Panc1 (cell line): ENCODE results near the gene UROC1. TPM values are rescaled to one million over a fixed set of nuclear protein-coding genes. Genes with fewer than 3 reads are reported as not detected.

Experiments used
- ATAC-seq: fragments of 200-7000 bp; cut with Tn5 transposase; 2 replicates; pipeline ENCODE4 v1.9.1; 2020; ENCODE audit warnings: mild to moderate bottlenecking, moderate library complexity
- BruUV-seq: library from RNA; stranded (reverse); fragments of 400-500 nt; replicated peaks from 2 replicates; lab custom pipeline; 2021; lab: Mats Ljungman, UMichigan
- CTCF ChIA-PET: fragments of 300-600 bp; sonication (Branson Sonifier 250); formaldehyde crosslinking; loops from one replicate; lab custom pipeline; 2022; ENCODE audit warnings: antibody characterized with exemption; lab: Charles Lee
- POLR2A ChIA-PET: fragments of 300-600 bp; sonication (Branson Sonifier 250); formaldehyde crosslinking; loops from one replicate; lab custom pipeline; 2022; ENCODE audit warnings: antibody characterized with exemption; lab: Charles Lee
- DNase-seq: peaks from one replicate; pipeline ENCODE4 v3.0.0-alpha.2; 2010; ENCODE audit warnings: low read depth, low spot score
- H3K27ac ChIP-seq: 2 replicates; pipeline ENCODE4 v1.5.1; 2011; ENCODE audit warnings: mild to moderate bottlenecking, low read length, inconsistent platforms
- H3K27me3 ChIP-seq: fragments of 200-500 bp; sonication (Bioruptor generic); 2 replicates; pipeline ENCODE4 v1.6.0; 2014; ENCODE audit warnings: low read length, inconsistent platforms; ENCODE audit not compliant: control insufficient read depth, insufficient read depth
- H3K36me3 ChIP-seq: fragments of 200-500 bp; sonication (Bioruptor generic); 2 replicates; pipeline ENCODE4 v1.5.1; 2014; ENCODE audit warnings: inconsistent platforms, mild to moderate bottlenecking, low read length, moderate library complexity; ENCODE audit not compliant: control insufficient read depth, insufficient read depth
- H3K4me1 ChIP-seq: 2 replicates; pipeline ENCODE4 v1.5.1; 2011; ENCODE audit warnings: inconsistent platforms, mild to moderate bottlenecking, low read length, moderate library complexity; ENCODE audit not compliant: control insufficient read depth, insufficient read depth
- H3K4me3 ChIP-seq, 2 experiments: 2 replicates each; pipeline ENCODE4 v1.5.1; 2011 to 2012; ENCODE audit warnings: low read depth in 2 of 2, low read length in 2 of 2, mild to moderate bottlenecking in 2 of 2, inconsistent platforms in 1 of 2, moderate library complexity in 1 of 2
- H3K9me3 ChIP-seq: fragments of 200-500 bp; sonication (Bioruptor generic); 2 replicates; pipeline ENCODE4 v1.5.1; 2014; ENCODE audit warnings: low read depth, mild to moderate bottlenecking, inconsistent platforms, low read length, moderate library complexity; ENCODE audit not compliant: control insufficient read depth, insufficient read depth
- POLR2AphosphoS5 ChIP-seq: IDR thresholded peaks from 2 replicates; pipeline ENCODE4 v1.6.1; 2012; ENCODE audit warnings: mild to moderate bottlenecking, low read depth, low read length, moderate library complexity
- SIN3A ChIP-seq: IDR thresholded peaks from 2 replicates; pipeline ENCODE4 v1.6.1; 2012; ENCODE audit warnings: low read depth, mild to moderate bottlenecking, low read length, moderate library complexity, borderline replicate concordance; ENCODE audit not compliant: insufficient read depth
- TCF7L2 ChIP-seq: IDR thresholded peaks from 2 replicates; pipeline ENCODE4 v1.6.1; 2011; ENCODE audit warnings: mild to moderate bottlenecking, low read depth, low read length, inconsistent platforms
- in situ Hi-C: cut with HindIII; loops from 2 replicates; pipeline ENCODE4 v1.10.0; 2016; ENCODE audit warnings: low sequenced_read_pairs, low pct_unique_long_range_greater_than_20kb
- intact Hi-C: fragments of 100-400 bp; cut with micrococcal nuclease; formaldehyde crosslinking; loops from one replicate; pipeline ENCODE4 v1.10.0; 2022; ENCODE audit not compliant: unreplicated experiment
- total RNA-seq: library from RNA; stranded (reverse); gene quantifications from one replicate; pipeline ENCODE4 v1.2.1, GENCODE V29; 2021; ENCODE audit not compliant: unreplicated experiment
- TF ChIP-seq, protein P1 (sequence below): fragments of 450-650 bp; IDR thresholded peaks from 2 replicates; pipeline ENCODE4 v1.5.1; 2017; ENCODE audit warnings: mild to moderate bottlenecking
- TF ChIP-seq, protein P2 (sequence below), 2 experiments: IDR thresholded peaks; 2 replicates each; pipeline ENCODE4 v1.6.1; 2011 to 2012; ENCODE audit warnings: low read depth in 2 of 2, control low read depth in 1 of 2, low read length in 1 of 2, mild to moderate bottlenecking in 1 of 2, moderate library complexity in 1 of 2; ENCODE audit not compliant: insufficient read depth in 1 of 2

Gene UROC1
- total RNA-seq, 1 experiment from 2014 or later = not detected

DNA sequence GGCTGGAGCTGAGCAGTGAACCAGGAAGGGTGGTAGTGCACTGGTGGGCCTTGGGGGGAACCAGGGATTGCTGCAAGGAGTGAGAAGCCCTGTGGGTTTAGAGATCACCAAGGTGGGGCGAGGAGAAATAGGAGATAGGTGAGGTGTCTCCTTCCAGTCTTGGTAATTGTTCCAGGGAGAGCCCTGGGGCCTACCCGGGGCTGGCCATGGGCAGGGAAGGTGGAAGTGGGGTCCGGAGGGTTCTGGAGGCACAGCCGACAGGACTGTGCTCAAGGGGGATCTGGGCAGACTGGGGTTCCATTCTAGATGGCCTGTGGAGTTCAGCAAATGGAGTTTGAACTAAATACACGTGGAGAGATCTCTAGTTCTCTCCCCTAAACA lies 10.8 kb upstream of the UROC1 start:
- POLR2A ChIA-PET = no interaction called here
- peaks cover 19% of the 10 kb centered on the region for H3K27me3 ChIP-seq
- H3K4me1 ChIP-seq = peaks cover 4% of the 10 kb centered on the region; the same call in 1 of the 2 replicates
- no peak overlapping the region for H3K27ac ChIP-seq
- H3K36me3 ChIP-seq = no peaks in the 10 kb centered on the region
- BruUV-seq = no TSS peak
- DNase-seq (no peak), ATAC-seq (no peak)
- in situ Hi-C loops (no loop called here), intact Hi-C loops (loop anchor here (10.0 kb wide), 1 partner anchor 136 kb away; no protein-coding TSS in a partner anchor)
- CTCF ChIA-PET = no interaction called here
- TF ChIP-seq TCF7L2 (no peak), SIN3A (no peak), POLR2AphosphoS5 (no peak)
- TF ChIP-seq, protein P1, sequence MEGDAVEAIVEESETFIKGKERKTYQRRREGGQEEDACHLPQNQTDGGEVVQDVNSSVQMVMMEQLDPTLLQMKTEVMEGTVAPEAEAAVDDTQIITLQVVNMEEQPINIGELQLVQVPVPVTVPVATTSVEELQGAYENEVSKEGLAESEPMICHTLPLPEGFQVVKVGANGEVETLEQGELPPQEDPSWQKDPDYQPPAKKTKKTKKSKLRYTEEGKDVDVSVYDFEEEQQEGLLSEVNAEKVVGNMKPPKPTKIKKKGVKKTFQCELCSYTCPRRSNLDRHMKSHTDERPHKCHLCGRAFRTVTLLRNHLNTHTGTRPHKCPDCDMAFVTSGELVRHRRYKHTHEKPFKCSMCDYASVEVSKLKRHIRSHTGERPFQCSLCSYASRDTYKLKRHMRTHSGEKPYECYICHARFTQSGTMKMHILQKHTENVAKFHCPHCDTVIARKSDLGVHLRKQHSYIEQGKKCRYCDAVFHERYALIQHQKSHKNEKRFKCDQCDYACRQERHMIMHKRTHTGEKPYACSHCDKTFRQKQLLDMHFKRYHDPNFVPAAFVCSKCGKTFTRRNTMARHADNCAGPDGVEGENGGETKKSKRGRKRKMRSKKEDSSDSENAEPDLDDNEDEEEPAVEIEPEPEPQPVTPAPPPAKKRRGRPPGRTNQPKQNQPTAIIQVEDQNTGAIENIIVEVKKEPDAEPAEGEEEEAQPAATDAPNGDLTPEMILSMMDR = no peak
- TF ChIP-seq, protein P2, sequence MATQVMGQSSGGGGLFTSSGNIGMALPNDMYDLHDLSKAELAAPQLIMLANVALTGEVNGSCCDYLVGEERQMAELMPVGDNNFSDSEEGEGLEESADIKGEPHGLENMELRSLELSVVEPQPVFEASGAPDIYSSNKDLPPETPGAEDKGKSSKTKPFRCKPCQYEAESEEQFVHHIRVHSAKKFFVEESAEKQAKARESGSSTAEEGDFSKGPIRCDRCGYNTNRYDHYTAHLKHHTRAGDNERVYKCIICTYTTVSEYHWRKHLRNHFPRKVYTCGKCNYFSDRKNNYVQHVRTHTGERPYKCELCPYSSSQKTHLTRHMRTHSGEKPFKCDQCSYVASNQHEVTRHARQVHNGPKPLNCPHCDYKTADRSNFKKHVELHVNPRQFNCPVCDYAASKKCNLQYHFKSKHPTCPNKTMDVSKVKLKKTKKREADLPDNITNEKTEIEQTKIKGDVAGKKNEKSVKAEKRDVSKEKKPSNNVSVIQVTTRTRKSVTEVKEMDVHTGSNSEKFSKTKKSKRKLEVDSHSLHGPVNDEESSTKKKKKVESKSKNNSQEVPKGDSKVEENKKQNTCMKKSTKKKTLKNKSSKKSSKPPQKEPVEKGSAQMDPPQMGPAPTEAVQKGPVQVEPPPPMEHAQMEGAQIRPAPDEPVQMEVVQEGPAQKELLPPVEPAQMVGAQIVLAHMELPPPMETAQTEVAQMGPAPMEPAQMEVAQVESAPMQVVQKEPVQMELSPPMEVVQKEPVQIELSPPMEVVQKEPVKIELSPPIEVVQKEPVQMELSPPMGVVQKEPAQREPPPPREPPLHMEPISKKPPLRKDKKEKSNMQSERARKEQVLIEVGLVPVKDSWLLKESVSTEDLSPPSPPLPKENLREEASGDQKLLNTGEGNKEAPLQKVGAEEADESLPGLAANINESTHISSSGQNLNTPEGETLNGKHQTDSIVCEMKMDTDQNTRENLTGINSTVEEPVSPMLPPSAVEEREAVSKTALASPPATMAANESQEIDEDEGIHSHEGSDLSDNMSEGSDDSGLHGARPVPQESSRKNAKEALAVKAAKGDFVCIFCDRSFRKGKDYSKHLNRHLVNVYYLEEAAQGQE (IDR thresholded peaks at IDR 0.05; ENCODE audit: insufficient read depth in 1 of 2, low read depth in 2 of 2, low read length in 1 of 2) = no peak
- H3K4me3 ChIP-seq = no peak overlapping the region
- H3K9me3 ChIP-seq = no peaks in the 10 kb centered on the region

DNA sequence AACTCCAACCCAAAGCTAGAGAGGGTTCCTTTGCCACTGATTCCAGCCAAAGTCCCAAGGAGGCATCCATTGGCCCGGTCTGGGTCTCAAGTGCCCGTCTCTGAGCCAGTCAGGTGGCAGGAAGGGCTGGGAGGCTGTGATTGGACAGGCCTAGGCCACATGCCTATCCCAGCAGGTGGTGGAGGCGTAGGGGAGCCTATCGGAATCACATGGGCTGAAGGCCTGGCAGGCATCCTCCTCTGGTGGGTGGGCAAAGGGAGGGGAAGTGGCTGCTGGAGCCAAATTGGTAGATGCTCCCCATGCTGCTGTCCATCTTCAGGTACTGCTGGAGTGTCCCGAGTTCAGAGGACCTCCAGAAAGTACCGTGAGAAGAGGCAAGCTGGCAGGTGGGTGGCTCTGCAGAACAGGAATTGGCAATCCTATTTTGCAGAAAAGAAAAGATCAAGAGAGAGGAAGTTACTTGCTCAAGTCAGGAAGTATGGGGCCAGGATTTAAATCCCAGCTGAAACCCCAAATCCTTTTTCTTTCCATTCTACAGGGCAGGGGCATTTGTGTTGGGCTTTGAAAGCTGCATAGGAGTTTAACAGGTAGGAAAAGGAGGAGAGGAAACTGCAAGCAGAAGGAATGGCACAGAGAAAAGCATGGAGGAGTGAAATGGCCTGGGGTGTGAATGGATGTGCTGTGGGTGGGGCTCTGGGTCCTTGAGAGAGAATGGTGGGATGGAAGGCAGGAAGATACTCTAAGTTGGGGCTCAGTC lies 10.1 kb upstream of the UROC1 start:
- Histone ChIP-seq H3K27me3 (peaks cover 16% of the 10 kb centered on the region), H3K36me3 (no peaks in the 10 kb centered on the region), H3K9me3 (no peaks in the 10 kb centered on the region), H3K4me3 (no peak overlapping the region), H3K27ac (no peak overlapping the region), H3K4me1 (peaks cover 4% of the 10 kb centered on the region; the same call in 1 of the 2 replicates)
- intact Hi-C loops = loop anchor here (10.0 kb wide), 1 partner anchor 137 kb away; no protein-coding TSS in a partner anchor
- DNase-seq (no peak), ATAC-seq (no peak)
- no peak for TF ChIP-seq SIN3A
- TF ChIP-seq, protein P2 (IDR thresholded peaks at IDR 0.05; ENCODE audit: insufficient read depth in 1 of 2, low read depth in 2 of 2, low read length in 1 of 2) = no peak
- no peak for TF ChIP-seq TCF7L2
- TF ChIP-seq, protein P1 = no peak
- TF ChIP-seq POLR2AphosphoS5 = no peak
- CTCF ChIA-PET = no interaction called here
- in situ Hi-C loops = no loop called here
- POLR2A ChIA-PET = interaction anchor here (0.6 kb wide), 1 partner anchor 9 kb away, joined by 3 read pairs; no protein-coding TSS in a partner anchor
- no TSS peak for BruUV-seq
